H1 (cell line): ENCODE results near the gene TBX3.

Source experiments
- BCL11A ChIP-seq, 2 experiments: IDR thresholded peaks; one replicate each; pipeline ENCODE4 v1.6.1; 2011; ENCODE audit warnings: low read depth in 2 of 2, low read length in 2 of 2, mild to moderate bottlenecking in 2 of 2
- CTCF ChIP-seq, 3 experiments: IDR thresholded peaks; 1 replicate in 2 of 3; 2 replicates in 1 of 3; pipeline versions ENCODE4 v1.5.1 to v1.6.1; 2011; ENCODE audit warnings: low read length in 3 of 3, mild to moderate bottlenecking in 3 of 3, inconsistent platforms in 2 of 3, low read depth in 1 of 3, moderate library complexity in 1 of 3; ENCODE audit not compliant: insufficient read depth in 1 of 3; ENCODE audit errors: control extremely low read depth in 1 of 3
- EZH2 ChIP-seq: fragments of 200-600 bp; sonication (generic); IDR thresholded peaks from 2 replicates; pipeline ENCODE4 v1.7.1; 2012; ENCODE audit warnings: low read depth, mild to moderate bottlenecking, moderate library complexity, low read length, inconsistent platforms; ENCODE audit not compliant: severe bottlenecking
- GABPA ChIP-seq: IDR thresholded peaks from 2 replicates; pipeline ENCODE4 v1.6.1; 2011; ENCODE audit warnings: mild to moderate bottlenecking, low read length, moderate library complexity, borderline replicate concordance; ENCODE audit not compliant: insufficient read depth
- MAX ChIP-seq: IDR thresholded peaks from 2 replicates; pipeline ENCODE4 v1.6.1; 2012; ENCODE audit warnings: inconsistent platforms
- NRF1 ChIP-seq: IDR thresholded peaks from 2 replicates; pipeline ENCODE4 v1.6.1; 2011; ENCODE audit warnings: mild to moderate bottlenecking, low read depth, low read length, improper control_type of control experiment
- POLR2AphosphoS5 ChIP-seq: IDR thresholded peaks from 2 replicates; pipeline ENCODE4 v1.6.1; 2011; ENCODE audit warnings: low read depth, low read length
- SAP30 ChIP-seq: fragments of 300-600 bp; sonication (generic); IDR thresholded peaks from 2 replicates; pipeline ENCODE4 v1.7.1; 2012; ENCODE audit warnings: low read length, moderate library complexity, mild to moderate bottlenecking, inconsistent platforms; ENCODE audit not compliant: insufficient read depth, insufficient replicate concordance
- SP1 ChIP-seq: IDR thresholded peaks from 2 replicates; pipeline ENCODE4 v1.6.1; 2011; ENCODE audit warnings: low read depth, low read length

- no peak for TF ChIP-seq GABPA
- no peak for TF ChIP-seq SP1
- TF ChIP-seq SAP30: no peak
- no peak for TF ChIP-seq MAX
- TF ChIP-seq CTCF (IDR thresholded peaks at IDR 0.05; ENCODE audit: control extremely low read depth in 1 of 3, insufficient read depth in 1 of 3, low read depth in 1 of 3, low read length in 3 of 3): no peak
- TF ChIP-seq POLR2AphosphoS5: no peak
- TF ChIP-seq NRF1: no peak
- TF ChIP-seq BCL11A (IDR thresholded peaks at IDR 0.05; ENCODE audit: low read depth in 2 of 2, low read length in 2 of 2): no peak
- no peak for TF ChIP-seq EZH2
Observed at GRCh38 chr12:114631242-114631641, 52.7 kb downstream of the TBX3 start.
